Type B pancreatic cell (in vitro differentiated cells): ENCODE data around the gene PRDM16. TPM values are rescaled to one million over a fixed set of nuclear protein-coding genes. Genes with fewer than 3 reads are reported as not detected.

ENCODE experiments used
- DNase-seq: peaks from one replicate; pipeline ENCODE4 v3.0.0; 2021; ENCODE audit warnings: mixed read lengths; ENCODE audit not compliant: unreplicated experiment; ENCODE audit errors: extremely low spot score
- H3K27ac Mint-ChIP-seq: 2 replicates; pipeline ENCODE4 v1.8.0; 2021; ENCODE audit warnings: mild to moderate bottlenecking, mixed read lengths
- H3K27me3 Mint-ChIP-seq: 2 replicates; pipeline ENCODE4 v1.8.0; 2021; ENCODE audit warnings: mixed read lengths
- H3K36me3 Mint-ChIP-seq: 2 replicates; pipeline ENCODE4 v1.8.0; 2021; ENCODE audit warnings: mixed read lengths
- H3K4me1 Mint-ChIP-seq: one replicate; pipeline ENCODE4 v1.8.0; 2021; ENCODE audit warnings: mixed read lengths; ENCODE audit not compliant: unreplicated experiment
- H3K4me3 Mint-ChIP-seq: 2 replicates; pipeline ENCODE4 v1.8.0; 2021; ENCODE audit warnings: mild to moderate bottlenecking, mixed read lengths
- H3K9me3 Mint-ChIP-seq: 2 replicates; pipeline ENCODE4 v1.8.0; 2021; ENCODE audit warnings: mixed read lengths
- total RNA-seq: library from RNA; stranded (reverse); gene quantifications from 2 replicates; pipeline ENCODE4 v1.2.1, GENCODE V29; 2021; ENCODE audit warnings: low replicate concordance
- TF ChIP-seq, protein P1 (sequence below): fragments of 200-600 bp; sonication (generic); conservative IDR thresholded peaks from 2 replicates; pipeline ENCODE4 v1.5.0; 2021; ENCODE audit warnings: antibody characterized with exemption, mild to moderate bottlenecking

Gene PRDM16
- total RNA-seq, 1 donor from 2014 or later: 23.6 TPM

DNA sequence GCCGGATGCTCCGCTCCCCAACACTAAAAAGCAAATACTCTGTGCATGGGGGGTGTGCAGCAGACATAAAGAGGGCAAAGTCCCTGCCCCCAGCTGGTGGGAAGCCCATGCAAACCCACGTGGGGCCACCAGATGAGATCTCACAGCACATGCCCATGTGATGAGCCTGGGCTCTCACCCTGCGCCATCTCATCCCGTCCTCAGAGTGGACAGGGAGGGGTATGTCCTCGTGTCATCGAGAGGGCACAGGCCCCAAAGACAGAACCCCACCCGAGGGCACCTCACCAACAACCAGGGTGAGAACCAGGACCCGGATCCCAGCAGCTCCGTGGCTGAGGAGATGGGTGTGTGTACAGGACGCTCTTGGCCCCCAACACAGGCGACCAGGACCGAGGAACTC lies 360.3 kb downstream of the PRDM16 start:
- Mint-ChIP-seq H3K27me3 (no peaks in the 10 kb centered on the region), H3K4me3 (no peak overlapping the region), H3K27ac (no peak overlapping the region), H3K4me1 (peaks cover 7% of the 10 kb centered on the region), H3K9me3 (no peaks in the 10 kb centered on the region), H3K36me3 (no peaks in the 10 kb centered on the region)
- TF ChIP-seq, protein P1, sequence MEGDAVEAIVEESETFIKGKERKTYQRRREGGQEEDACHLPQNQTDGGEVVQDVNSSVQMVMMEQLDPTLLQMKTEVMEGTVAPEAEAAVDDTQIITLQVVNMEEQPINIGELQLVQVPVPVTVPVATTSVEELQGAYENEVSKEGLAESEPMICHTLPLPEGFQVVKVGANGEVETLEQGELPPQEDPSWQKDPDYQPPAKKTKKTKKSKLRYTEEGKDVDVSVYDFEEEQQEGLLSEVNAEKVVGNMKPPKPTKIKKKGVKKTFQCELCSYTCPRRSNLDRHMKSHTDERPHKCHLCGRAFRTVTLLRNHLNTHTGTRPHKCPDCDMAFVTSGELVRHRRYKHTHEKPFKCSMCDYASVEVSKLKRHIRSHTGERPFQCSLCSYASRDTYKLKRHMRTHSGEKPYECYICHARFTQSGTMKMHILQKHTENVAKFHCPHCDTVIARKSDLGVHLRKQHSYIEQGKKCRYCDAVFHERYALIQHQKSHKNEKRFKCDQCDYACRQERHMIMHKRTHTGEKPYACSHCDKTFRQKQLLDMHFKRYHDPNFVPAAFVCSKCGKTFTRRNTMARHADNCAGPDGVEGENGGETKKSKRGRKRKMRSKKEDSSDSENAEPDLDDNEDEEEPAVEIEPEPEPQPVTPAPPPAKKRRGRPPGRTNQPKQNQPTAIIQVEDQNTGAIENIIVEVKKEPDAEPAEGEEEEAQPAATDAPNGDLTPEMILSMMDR: no peak
- DNase-seq: no peak

DNA sequence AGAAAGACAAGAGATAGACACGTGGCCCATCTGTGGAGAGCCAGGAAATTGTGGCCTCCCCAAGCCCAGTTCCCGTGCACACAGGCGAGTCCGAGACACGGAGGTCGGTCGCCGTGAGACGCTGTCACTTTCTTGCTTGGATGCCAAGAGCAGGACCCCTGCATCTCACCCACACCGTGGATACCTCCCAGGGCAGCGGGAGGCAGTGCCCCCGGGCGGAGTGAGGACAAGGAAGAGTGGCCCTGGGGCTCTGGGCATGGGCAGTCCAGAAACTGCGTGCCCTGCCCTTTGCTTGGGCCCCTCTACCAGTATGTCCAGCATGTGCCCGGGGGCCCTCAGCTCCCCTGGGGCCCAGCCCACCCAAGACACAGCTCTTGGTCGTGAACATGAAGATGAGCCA lies 360.8 kb downstream of the PRDM16 start:
- H3K4me1 Mint-ChIP-seq: peaks cover 5% of the 10 kb centered on the region
- no peaks in the 10 kb centered on the region for H3K9me3 Mint-ChIP-seq
- no peak overlapping the region for H3K27ac Mint-ChIP-seq
- no peaks in the 10 kb centered on the region for H3K27me3 Mint-ChIP-seq
- no peak overlapping the region for H3K4me3 Mint-ChIP-seq
- no peaks in the 10 kb centered on the region for H3K36me3 Mint-ChIP-seq
- no peak for DNase-seq
- TF ChIP-seq, protein P1: no peak

DNA sequence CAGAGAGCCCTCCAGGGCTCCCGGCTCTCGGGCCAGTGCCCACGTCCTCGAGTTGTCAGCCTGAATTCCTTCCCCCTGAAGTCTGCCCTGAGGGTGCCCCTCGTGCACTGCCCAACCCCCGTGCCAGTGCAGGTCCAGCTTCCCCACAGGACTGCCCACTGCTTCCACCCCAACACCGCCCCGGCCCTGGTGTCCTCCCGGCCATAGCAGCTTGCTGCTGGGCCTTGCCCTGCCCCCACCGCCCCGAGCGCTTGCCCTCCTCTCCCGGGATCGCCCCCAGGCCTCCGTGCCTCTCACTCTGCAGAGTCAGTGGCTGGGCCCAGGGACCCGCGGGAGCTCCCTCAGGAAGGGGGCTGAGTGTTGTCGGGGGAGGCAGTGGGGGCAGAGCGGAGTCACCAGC lies 361.4 kb downstream of the PRDM16 start:
- no peak for DNase-seq
- no peak overlapping the region for H3K4me3 Mint-ChIP-seq
- TF ChIP-seq, protein P1: no peak
- no peaks in the 10 kb centered on the region for H3K27me3 Mint-ChIP-seq
- no peaks in the 10 kb centered on the region for H3K36me3 Mint-ChIP-seq
- no peaks in the 10 kb centered on the region for H3K9me3 Mint-ChIP-seq
- no peak overlapping the region for H3K27ac Mint-ChIP-seq
- peaks cover 5% of the 10 kb centered on the region for H3K4me1 Mint-ChIP-seq

DNA sequence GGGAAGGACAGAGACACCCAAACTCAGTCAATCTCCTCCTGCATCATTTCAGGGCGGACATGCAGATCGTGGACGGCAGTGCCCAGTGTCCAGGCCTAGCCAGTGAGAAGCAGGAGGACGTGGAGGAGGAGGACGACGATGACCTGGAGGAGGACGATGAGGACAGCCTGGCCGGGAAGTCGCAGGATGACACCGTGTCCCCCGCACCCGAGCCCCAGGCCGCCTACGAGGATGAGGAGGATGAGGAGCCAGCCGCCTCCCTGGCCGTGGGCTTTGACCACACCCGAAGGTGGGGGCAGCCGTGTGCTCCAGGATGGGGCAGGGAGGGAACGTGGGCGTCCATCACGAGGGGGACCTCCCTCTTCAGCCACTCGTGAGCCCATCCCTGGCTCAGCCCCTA lies 361.8 kb downstream of the PRDM16 start:
- no peaks in the 10 kb centered on the region for H3K36me3 Mint-ChIP-seq
- DNase-seq: no peak
- H3K4me3 Mint-ChIP-seq: no peak overlapping the region
- no peaks in the 10 kb centered on the region for H3K9me3 Mint-ChIP-seq
- peaks cover 5% of the 10 kb centered on the region for H3K4me1 Mint-ChIP-seq
- TF ChIP-seq, protein P1: no peak
- no peaks in the 10 kb centered on the region for H3K27me3 Mint-ChIP-seq
- H3K27ac Mint-ChIP-seq: no peak overlapping the region

DNA sequence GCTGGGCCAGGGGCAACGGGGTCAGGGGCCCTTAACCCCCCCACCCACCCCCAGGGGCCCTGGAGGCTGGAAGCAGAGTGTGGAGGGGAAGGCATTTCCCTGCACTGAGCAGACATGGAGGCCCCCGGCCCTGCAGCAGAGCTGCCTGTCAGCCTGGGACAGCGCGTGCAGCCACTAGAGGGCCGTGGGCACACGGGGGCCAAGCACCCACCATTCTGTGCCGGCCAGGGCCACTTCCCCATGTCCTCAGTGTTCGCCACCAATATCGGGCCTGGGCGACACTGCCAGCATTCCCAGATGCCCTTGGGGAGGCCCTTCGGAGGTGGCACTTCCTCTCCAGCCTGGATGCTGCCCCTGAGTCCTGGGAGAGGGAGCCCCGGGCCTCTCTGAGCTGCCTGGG lies 362.3 kb downstream of the PRDM16 start:
- H3K4me1 Mint-ChIP-seq: peaks cover 5% of the 10 kb centered on the region
- DNase-seq: no peak
- H3K27me3 Mint-ChIP-seq: no peaks in the 10 kb centered on the region
- no peaks in the 10 kb centered on the region for H3K9me3 Mint-ChIP-seq
- TF ChIP-seq, protein P1: peak; percentile 76
- H3K4me3 Mint-ChIP-seq: no peak overlapping the region
- no peak overlapping the region for H3K27ac Mint-ChIP-seq
- no peaks in the 10 kb centered on the region for H3K36me3 Mint-ChIP-seq

DNA sequence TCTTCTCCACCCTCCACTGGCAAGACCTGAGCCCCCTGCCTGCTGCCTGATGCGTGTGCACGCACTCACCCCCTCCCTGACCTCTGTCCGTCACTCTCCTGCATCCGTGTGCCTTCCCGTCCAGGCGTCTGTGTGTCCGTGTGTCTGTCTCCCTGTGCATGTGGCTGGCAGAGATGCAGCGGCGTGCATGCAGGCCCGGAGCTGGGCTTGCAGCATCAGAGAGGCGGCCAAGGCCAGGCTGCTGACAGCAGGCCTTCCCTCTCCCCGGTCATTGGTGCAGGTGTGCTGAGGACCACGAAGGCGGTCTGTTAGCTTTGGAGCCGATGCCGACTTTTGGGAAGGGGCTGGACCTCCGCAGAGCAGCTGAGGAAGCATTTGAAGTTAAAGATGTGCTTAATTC lies 362.7 kb downstream of the PRDM16 start:
- no peaks in the 10 kb centered on the region for H3K27me3 Mint-ChIP-seq
- H3K4me1 Mint-ChIP-seq: peaks cover 5% of the 10 kb centered on the region
- DNase-seq: no peak
- H3K9me3 Mint-ChIP-seq: no peaks in the 10 kb centered on the region
- H3K27ac Mint-ChIP-seq: no peak overlapping the region
- TF ChIP-seq, protein P1: no peak
- no peaks in the 10 kb centered on the region for H3K36me3 Mint-ChIP-seq
- no peak overlapping the region for H3K4me3 Mint-ChIP-seq
